GM21528 (cell line): ENCODE results near the gene ENAH.

Experiments
- ATAC-seq: cut with Tn5 transposase; IDR thresholded peaks from one replicate; pipeline ENCODE4 v1.9.1; 2021; ENCODE audit warnings: mild to moderate bottlenecking, moderate library complexity; ENCODE audit not compliant: unreplicated experiment, low FRiP score

ENAH gene

DNA sequence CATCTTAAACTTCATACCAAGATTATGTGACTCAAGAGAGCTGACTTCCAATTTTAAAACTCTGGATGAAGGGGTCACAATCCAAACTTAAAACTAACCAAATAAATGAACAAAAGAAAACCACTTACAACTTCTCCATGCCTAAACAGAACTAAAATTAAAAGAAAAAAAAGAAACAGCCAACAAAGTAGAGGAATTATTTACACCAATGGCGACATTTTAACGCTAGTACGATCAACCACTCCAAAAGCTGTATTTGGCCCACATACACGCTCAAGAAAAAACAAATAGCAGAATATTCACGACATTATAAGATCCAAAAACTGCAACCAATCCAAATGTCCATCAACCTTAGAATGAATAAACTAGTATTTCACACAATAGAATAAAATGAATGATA lies 42.4 kb downstream of the ENAH start:
- no peak for ATAC-seq

DNA sequence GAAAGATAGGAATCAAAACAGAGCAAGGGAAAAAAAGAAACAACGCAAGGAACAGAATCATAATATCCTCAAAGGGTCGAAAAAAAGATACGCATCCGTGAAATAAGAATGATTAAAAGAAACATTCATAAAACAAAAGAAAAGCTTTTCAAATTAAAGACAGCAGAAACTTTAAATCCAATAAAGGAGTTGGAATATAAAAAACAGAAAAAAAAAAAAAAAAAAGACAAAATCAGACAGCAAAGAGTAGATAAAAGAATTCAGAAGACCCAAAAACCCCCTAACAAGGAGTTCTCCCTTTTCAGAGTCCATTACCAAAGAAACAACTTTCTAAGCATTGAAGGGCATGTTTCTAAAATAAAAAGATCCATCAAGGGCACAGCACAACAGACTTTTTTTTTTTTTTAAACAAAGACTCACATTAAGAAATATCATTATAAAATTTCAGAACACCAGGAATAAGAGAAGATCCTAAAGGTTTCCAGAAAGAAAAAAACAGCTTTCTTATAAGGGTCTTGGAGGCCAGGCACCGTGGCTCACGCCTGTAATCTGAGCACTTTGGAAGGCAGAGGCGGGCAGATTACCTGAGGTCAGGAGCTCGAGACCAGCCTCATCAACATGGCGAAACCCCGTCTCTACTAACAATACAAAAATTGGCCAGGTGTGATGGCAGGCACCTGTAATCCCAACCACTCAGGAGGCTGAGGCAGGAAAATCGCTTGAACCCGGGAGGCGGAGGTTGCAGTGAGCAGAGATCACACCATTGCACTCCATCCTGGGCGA lies 44.7 kb downstream of the ENAH start:
- no peak for ATAC-seq

DNA sequence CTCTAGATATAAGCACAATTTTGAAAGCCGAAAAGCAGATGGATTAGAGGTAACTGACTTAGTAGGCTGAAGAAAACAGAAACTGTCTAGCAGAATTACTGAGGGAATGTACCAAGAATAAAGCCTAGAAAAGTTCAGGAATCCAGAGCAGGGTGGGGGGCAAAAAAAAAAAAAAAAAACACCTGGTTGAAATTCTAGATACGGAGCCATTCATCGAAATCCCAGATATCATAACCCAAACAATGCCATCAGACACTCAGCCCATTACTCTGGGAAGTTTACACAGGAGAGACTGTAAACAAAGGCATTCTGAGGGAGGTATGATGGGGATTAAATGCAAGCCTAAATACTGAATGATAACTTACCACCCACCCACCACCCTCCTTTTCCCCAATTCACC lies 45.6 kb downstream of the ENAH start:
- ATAC-seq: no peak

DNA sequence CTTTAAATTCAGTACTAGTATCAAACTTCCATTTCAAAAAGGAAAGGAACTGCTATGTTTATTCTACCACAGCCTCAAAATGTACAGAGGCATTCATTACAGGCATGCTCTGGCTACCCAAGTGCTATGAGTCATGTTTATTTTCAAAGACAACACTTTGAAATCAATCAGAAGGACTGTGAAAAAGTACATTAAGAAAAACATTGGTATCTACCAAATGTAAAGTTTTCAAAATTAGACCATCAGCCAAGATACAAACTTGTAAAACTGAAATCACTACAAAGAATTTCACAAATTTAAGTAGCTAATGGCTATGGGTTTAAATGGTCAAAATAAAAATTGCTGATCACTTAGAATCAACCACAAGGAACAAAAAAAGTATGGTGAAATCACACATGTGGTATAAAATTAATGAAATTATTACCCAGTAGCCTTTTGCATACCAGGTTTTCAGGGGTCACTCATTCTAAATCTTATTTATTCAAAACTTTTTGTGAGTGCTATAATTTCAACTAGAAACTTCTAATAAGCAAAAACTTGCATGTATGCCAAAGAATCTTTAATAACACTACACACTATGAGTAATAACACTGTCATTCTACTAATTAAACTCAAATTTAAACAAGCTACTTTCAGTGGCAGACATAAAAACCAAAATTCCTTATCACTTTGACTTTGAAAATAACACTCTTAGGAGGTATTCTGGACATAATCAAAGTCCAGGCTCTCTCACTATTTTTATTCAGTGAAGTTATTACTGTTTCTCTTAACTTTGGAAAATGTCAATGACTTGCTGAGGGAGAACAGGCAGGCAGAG lies 49.2 kb downstream of the ENAH start:
- no peak for ATAC-seq

DNA sequence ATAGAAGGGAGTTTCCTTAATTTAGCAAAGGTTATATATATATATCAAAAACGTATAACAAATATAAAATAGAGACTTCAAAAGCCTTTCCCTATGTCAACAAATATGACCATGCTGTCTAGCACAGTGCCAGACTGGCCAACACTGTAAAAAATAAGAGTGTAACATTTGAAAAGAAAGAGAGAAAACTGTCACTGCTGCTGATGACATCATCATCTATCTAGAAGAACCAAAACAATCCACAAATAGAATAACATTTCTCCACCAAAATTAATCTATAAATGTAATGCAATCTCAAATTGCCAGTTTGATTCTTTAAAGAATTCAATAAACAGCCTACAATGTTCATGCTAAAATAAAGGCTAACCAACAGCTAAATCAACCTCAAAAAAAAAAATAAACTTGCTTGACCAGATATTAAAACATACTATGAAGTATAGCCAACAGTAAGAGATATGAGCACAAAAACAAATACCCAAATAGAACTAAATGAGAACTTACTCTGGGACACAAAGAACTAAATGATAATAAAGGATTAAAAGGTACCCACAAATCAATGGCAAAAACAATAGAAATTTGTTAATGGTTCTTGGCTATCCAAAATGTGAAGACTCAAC lies 50.2 kb downstream of the ENAH start:
- no peak for ATAC-seq

DNA sequence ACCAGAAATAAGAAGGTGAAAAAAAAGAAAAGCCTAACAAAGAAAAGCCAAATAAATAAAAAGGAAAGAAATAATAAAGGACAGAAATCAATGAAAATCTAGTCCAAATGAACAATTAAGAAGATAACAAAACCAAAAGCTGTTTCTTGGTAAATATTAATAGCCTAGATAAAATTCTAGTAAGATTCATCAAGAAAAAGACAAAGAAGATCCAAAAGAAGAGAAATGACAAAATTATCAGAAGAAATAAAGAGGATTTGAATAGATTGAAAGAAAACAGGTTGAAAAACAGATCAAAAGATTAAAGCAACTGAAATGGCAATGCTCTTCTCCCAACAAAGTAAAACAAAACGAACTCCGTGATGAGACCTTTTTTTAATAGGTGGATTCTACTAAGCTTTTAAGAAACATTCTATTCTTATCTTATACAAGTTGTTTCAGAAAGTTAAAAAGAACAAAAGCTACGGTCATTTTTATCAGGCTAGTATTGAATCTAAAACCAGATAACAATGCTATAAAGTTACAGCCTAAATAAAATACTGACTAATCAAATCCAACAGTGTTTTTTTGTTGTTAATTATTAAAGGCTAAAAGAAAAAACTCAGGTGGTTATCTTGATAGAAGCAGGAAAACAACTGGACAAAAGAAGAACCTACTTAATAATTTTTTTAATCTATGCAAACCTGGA lies 50.9 kb downstream of the ENAH start:
- ATAC-seq: no peak

DNA sequence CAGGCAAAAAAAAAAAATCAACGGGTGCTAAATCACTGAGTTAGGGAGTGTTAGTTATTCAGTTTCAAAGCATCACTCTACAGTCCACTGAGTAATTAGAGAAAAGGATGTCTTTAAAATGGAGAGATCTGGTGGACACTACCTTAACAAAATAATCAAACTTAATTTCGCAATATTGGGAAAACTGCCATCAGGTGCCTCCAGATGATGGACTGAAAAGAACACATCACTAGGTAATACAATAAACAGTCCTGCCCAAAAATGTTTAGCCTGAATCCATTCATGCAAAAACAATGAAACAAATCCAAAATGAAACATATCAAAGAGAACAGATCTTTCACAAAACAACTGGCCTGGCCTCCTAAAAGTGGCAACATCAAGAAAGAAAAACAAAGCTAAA lies 54.1 kb downstream of the ENAH start:
- ATAC-seq: no peak

DNA sequence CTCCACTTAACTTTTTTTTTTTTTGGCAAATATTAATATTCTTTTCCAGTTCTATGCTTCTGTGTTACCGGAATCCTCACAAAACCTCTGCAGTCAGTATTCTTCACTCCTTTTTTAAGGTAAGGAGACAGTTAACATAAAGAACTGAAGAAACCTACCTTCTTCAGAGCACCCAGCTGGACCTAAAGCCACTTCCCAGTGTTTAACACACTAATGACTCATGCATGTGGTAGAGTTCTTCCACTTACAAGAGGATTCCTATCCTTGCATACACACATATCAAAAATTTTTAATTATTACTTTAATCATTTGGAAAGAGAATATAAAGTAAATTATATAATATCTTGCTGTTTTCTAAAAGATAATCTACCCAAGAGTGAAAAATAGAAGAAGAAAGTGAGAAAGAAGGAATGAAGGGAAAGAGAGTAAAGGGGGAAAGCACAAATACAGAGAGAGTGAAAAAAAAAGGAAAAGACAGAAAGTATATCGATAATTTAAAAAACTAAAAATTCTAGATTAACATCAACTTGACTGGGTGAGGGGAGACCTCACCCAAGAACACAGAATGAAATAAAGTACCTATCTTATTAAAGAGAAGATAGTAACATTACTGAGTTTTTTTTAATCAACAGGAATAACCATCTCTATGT lies 54.9 kb downstream of the ENAH start:
- ATAC-seq: no peak

DNA sequence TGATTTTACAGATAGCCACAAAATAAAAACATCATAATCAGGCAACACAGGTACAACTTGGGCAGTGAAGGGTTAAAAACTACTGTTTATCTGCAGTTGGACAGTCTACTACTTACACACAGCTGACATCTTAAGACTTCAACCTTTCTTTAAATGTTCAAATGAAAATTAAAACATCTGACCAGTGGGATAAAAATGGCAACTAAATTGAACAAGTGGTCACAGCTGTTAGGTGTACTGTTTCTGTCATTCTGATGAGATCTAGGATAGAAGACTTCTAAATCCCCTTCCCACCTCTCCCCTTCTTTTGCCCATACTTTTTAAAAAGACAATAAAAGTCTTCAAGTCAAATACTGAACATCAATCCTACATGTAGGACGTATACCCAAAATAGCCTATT lies 56.2 kb downstream of the ENAH start:
- no peak for ATAC-seq

DNA sequence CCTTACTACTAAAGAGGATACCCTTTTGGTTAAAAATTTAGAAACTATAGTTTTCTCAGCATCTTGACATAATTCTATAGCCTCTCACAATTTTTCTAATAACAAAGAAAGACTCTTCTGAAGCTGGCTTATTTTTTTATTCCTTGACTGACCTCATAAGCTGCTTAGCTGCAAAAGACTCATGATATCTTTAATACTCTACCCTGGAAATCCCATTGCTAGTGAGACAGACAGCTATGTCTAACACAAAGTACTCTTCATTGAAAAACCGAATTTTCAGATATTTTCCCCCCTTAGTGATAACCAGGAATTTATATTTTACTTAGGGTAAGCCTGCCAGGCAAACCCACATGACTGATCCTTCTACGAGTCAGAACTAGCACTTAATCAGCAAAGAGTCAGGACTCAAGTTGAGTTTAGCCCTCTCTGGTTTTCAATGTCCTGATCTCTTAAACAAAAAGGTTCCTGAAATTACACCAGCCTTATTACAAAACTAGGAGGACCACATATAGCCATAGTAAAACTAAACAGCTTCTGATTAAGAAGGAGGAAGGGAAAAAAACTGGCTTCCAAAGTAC lies 56.9 kb downstream of the ENAH start:
- no peak for ATAC-seq

DNA sequence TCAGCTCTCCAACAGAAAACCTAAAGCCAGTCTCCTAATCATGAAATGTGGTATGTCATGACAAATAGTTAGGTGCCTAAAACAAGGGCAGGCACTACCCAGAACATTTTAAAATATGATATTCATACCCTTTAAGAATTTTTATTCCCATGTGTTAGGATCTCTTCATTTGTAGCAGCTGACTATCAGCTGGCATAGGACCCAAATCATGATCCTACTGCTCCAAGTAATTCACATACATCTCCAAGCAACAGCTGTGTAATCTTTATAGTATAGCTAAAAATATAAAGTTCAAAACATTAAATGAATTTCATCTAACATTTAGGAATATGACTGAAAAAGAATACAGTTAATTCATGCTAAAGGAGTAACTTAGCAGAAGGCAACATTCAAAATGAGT lies 57.5 kb downstream of the ENAH start:
- no peak for ATAC-seq

DNA sequence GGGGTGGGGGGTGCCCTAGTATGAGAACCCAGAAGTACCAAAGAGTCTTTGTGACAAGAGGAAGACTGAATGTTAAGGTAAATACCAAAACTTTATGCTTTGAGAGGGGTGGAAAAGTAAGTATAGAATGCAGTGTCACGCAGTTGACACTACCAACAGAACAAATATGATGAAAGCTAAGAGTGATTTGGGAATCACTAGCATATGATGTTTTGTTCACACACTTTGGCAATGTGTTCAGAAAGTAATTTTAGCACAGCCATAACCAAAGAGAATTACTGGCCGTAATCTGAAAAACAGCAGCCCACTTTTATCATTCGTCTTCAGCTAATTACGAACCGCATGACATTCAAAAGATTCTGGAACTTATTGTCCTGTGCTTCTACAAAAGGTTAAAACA lies 59.5 kb downstream of the ENAH start:
- ATAC-seq: no peak

DNA sequence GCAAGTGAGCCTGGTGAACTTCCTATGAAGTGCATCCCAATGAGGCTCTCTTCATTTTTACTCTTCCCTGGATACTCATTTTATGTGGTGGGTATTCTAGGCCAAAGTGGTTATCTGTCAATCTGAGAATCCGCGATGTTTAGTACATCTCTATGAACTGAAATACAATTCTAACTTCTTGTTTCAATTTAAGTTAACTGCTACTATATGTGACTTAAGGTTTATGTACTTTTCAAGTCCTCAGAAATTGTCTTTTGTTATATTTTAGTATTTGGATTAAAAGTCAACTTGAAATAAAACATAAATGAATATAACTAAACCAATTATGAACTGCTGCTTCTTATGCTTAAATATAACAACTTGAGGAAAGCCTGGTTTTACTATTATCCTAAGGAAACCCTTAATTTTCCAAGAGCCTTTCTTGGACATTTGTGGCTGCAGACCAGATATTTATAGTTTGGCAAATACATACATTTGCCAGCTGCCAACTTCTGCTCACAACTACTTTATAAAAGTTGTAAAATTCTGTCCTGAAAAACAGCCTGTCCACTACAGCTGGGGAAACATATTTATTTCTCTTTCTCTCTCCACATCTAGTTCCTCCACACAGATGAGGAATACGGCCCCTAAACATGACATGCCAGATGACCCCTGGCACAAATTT lies 60.4 kb downstream of the ENAH start:
- no peak for ATAC-seq

DNA sequence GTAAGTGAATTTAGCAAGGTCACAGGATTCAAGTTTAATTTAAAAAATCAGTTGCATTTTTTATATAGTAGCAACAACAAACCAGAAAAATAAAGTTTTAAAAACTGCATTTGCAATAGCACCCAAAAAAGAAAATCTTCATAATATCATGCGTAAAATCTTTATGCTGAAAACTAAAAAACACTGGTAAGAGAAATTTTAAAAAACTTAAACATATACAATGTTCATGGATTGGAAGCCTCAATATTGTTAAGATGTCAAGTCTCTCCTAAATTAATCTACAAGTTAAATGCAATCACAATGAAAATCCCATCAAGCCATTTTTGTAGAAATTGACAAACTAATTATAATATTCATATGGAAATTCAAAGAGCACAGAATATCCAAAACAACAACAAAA lies 65.6 kb downstream of the ENAH start:
- no peak for ATAC-seq

DNA sequence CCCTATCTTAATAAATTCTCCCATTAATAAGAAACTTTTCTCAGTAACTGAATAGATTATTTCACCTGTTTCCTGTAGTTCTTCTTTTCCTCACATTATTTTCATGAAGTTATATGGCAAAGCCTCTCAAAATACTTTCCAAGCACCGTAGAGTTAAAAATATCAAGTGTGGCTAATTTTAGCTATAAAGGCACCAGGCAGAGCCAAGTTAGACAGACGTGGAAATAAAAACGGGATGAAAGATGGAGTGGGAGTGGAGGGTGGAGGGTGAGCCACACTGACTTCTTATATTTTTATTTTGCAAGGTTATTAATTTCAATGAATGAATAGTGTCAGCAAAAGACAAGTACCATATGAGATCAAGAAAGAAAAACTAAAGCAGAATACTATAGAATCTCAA lies 71.7 kb downstream of the ENAH start:
- no peak for ATAC-seq

DNA sequence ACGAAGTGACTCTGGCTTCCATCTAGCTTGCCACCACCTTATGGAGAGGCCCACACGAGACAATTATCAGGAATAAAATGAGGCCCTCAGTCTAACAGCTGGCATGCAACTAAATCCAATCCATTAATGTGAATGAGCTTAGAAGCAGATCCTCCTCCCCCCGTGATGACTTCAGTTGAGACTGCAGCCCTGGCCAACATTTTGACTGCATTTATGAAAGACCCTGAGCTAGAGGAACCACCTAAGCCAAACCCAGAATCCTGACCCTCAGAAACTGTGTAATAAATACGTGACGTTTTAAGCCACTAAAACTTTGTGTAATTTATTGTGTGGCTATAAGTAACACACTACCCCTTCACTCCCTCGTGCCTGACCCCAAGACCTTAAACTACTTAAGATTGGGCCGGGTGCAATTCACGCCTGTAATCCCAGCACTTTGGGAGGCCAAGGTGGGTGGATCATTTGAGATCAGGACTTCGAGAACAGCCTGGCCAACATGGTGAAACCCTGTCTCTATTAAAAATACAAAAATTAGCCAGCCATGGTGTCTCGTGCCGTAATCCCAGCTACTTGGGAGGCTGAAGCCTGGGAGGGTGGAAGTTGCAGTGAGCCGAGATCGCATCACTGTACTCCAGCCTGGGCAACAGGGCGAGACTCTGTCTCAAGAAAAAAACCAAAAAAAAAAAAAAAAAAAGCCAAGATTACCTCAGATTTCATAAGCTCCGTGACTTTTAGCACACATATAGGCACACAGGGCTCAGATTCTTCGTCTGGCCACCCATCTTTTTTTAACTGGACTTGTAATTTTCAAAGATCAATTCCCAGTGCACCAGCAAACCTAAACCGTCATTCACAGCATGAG lies 72.5 kb downstream of the ENAH start:
- no peak for ATAC-seq

DNA sequence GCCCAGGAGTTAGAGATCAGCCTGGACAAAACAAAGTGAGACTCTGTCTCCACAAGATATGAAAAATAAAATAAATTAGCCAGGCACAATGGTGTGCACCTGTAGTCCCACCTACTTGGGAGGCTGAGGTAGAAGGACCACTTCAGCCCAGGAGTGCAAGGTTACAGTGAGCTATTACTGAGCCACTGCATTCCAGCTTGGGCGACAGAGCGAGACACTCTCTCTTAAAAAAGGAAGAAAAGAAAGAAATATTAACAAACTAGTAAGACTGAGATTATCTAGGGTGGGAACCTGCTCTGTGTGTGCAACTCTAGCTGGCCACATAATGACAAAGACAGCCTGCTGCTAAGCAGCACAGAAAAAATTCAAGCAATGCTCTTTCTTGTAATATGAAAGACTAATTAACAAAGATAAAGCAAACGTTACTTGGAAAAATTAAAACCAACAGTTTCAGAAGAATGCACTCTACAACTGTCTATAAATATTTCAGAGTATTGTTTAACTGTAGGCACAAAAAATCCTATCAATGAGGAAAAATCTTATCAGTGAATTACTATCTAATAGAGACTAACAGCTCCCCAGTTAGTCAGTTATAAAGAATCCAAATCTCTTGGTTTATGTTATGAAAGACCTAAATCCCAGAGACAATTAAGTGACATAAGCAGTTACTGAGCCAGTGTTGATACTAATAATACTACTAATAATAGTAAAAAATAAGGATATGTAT lies 74.5 kb downstream of the ENAH start:
- ATAC-seq: peak; percentile 46

DNA sequence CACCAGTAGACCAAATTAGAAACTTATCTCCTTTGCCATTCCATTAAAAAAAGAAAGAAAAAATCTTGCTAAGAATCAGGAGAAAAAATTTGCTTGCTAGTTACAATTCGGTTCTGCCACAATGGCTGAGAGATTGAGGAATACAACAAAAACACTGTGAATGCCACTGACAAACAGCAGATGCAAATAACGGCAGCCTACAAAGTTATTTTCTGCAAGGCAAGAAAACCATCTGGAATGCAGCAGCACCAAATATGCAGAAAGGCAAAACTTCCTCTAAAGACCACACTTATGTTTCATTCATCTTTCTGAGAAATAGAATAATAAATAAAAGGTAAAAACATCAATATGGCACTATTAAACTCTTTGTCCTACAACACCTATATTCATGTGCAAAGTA lies 75.7 kb downstream of the ENAH start:
- ATAC-seq: no peak
